AG10803 (cell line): ENCODE data around the gene EMC8.

Experiments
- DNase-seq: peaks from one replicate; pipeline ENCODE4 v3.0.0; 2010; ENCODE audit warnings: low read depth
- H3K4me3 ChIP-seq: 2 replicates; pipeline ENCODE4 v1.5.1; 2011; ENCODE audit warnings: mild to moderate bottlenecking, low read length, control low read depth
- TF ChIP-seq, protein P1 (sequence below): conservative IDR thresholded peaks from 2 replicates; pipeline ENCODE4 v1.5.1; 2011; ENCODE audit warnings: mild to moderate bottlenecking, low read length, control low read depth, inconsistent platforms

The EMC8 gene

DNA sequence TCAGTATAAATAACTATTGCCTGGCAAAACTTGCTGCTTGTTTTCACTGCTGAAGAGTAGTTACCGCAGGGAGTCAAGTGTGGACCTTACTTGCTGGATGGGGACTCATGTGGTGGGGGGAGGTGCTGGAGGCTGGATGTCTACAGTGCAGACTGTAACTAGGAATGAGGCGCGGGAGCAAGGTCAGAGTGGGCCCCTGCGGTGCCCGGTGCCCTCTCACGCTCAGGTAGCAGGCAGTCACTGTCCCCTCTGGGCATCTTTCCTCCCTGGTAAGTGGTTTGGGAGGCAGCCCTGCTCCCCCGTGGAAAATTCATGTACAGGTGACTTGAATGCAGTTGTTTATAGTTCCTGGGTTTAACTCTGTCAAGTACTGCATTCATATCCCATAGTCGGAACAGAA lies 4.6 kb downstream of the EMC8 start:
- no peak overlapping the region for H3K4me3 ChIP-seq
- DNase-seq, result no peak
- TF ChIP-seq, protein P1, sequence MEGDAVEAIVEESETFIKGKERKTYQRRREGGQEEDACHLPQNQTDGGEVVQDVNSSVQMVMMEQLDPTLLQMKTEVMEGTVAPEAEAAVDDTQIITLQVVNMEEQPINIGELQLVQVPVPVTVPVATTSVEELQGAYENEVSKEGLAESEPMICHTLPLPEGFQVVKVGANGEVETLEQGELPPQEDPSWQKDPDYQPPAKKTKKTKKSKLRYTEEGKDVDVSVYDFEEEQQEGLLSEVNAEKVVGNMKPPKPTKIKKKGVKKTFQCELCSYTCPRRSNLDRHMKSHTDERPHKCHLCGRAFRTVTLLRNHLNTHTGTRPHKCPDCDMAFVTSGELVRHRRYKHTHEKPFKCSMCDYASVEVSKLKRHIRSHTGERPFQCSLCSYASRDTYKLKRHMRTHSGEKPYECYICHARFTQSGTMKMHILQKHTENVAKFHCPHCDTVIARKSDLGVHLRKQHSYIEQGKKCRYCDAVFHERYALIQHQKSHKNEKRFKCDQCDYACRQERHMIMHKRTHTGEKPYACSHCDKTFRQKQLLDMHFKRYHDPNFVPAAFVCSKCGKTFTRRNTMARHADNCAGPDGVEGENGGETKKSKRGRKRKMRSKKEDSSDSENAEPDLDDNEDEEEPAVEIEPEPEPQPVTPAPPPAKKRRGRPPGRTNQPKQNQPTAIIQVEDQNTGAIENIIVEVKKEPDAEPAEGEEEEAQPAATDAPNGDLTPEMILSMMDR, result no peak

DNA sequence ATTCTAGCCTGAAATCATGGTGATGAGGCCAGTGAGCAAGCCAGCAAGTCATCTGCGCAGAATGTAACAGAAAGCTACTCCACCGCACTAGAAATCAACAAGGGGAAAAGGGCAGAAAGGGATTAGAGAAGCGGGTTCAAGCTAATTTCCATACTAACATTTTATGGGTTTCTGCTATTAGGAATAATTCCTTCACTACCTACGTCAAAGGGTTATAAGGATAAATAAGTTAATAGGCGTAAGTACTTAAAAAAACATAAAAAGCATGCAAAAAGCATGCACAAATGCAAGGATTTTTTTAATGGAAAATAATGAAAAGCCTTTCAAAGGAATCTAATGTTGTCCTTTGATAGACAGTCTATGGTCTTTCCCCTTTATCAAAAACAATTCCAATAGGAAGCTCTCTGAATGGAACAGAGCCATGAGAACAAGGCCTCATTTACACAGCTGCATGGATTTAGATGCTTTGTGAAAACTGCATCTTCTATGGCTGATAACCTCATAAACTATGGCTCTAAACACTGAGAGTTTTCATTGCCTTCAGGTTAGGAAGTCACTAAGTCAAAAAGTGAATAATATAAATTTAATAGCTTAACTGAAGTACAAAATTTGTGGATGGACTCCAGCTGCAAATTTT lies 5.6 kb downstream of the EMC8 start:
- TF ChIP-seq, protein P1, result no peak
- DNase-seq, result no peak
- H3K4me3 ChIP-seq, result no peak overlapping the region

DNA sequence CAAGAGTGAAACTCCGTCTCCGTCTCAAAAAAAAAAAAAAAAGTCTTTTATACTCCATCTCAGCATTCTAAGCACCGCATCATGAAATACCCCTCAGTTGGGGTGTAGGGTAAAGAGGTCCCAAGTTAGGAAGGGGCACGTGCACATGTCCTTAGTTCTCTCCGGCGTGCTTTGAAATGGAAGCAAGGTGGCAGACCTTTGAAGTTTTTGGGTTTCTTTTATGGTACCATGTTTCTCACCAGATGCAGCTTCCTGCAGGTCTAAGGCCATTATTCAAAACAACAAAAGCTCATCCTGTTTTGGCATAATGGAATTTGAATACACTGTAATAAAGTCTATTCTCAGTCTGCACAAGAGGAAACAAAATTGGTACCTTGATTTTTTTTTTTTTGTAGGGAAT lies 9.6 kb downstream of the EMC8 start:
- DNase-seq, result no peak
- H3K4me3 ChIP-seq, result no peak overlapping the region
- TF ChIP-seq, protein P1, result no peak

DNA sequence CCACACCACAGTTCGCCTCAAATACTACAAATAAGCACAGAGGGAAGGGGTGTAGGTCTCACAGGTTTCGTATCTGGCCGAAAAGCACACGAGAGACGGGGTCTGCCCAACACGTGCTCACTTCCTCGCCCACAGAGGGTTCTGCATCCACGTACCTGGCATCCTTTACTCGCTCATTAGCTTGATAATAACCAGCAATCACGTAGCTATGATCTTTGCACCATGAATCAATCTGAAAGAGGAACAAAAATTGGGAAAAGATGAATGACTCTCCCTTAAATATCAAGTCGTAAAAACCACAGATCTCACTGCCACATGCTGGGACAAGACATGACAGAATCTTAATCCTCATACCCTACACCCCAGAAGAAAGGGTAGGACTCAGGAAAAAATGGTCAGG lies 10.5 kb downstream of the EMC8 start:
- DNase-seq, result no peak
- TF ChIP-seq, protein P1, result no peak
- H3K4me3 ChIP-seq, result no peak overlapping the region

DNA sequence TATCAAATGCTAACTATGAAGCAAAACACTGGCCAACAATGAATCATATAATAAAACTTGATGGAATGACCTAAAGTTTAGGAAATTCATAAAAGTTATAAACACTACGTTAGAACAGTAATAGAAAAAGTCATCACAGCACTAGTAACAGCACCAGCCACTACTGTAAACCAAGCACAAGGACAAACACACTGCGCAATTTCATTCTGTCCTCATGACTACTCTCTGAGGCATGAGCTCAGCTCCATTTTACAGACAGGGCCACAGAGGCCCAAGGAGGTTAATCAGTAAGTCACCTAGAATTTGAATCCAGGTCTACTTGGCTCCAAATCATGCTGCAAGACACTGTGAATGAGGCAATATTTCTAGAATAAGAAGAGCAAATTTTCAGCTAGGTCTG lies 13.4 kb downstream of the EMC8 start:
- peak; percentile 33 for DNase-seq
- no peak overlapping the region for H3K4me3 ChIP-seq
- TF ChIP-seq, protein P1, result no peak

DNA sequence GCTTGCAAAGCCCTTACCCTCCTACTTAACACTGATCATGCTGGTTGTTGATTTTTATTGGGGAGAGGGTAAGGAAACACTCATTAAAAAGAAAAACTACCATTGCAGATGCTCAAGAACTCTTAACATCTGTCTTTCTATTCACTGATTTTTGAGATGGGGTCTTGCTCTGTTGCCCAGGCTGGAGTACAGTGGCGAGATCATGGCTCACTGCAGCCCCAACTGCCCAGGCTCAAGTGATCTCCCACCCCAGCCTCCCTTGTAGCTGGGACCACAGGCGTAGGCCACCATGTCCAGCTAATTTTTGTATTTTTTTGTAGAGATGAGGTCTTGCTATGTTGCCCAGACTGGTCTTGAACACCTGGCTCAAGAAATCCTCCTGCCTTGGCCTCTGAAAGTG lies 14.5 kb downstream of the EMC8 start:
- no peak overlapping the region for H3K4me3 ChIP-seq
- no peak for DNase-seq
- TF ChIP-seq, protein P1, result no peak

DNA sequence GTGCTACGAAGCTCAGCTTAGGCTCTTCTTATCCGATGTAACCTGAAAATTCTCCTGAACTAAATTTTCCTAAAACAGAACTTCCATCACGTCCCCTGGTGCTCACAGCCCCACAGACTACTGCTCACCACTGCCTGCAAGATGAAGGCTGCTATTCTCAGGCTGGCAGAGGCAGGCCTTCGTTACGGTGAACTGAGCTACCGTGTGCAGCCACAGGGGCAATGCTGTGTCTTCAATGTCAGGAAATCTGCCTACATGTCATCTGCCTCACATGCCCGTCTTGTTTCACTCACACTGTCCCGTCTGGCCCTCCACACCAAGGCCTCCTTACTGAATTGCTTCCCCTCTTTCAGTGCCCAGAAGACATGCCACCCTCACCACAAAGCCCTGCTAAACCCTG lies 15.9 kb downstream of the EMC8 start:
- TF ChIP-seq, protein P1, result no peak
- no peak overlapping the region for H3K4me3 ChIP-seq
- no peak for DNase-seq
